Fibroblast of skin of right biceps (primary cell): ENCODE data around the gene ELOVL1.
A peak's percentile ranks its signal among the peaks of the same experiment; 100 is the strongest.

Experiments
- DNase-seq: peaks from one replicate; pipeline ENCODE4 v3.0.0-alpha.2; 2013

Gene ELOVL1

GRCh38 chr1:43322506-43322905, 45.3 kb downstream of the ELOVL1 start:
- DNase-seq: no peak

- DNase-seq: no peak
These were observed 46.4 kb downstream of the ELOVL1 start for GRCh38 chr1:43321331-43321891.

GRCh38 chr1:43319766-43320165, 48.0 kb downstream of the ELOVL1 start:
- no peak for DNase-seq

GRCh38 chr1:43319288-43319687, 48.5 kb downstream of the ELOVL1 start:
- DNase-seq: no peak

- DNase-seq: no peak
These were observed 49.0 kb downstream of the ELOVL1 start for GRCh38 chr1:43318831-43319230.

- DNase-seq: peak; percentile 34
These were observed 49.9 kb downstream of the ELOVL1 start for GRCh38 chr1:43317817-43318471.

- DNase-seq: no peak
These were observed 50.9 kb downstream of the ELOVL1 start for GRCh38 chr1:43316738-43317520.

GRCh38 chr1:43315963-43316737, 51.7 kb downstream of the ELOVL1 start:
- DNase-seq: no peak

- DNase-seq: no peak
These were observed 52.3 kb downstream of the ELOVL1 start for GRCh38 chr1:43315481-43315880.

GRCh38 chr1:43314233-43314632, 53.6 kb downstream of the ELOVL1 start:
- DNase-seq: no peak

GRCh38 chr1:43313771-43314170, 54.0 kb downstream of the ELOVL1 start:
- no peak for DNase-seq
